ENCODE measurements around the gene DVL3.

The DVL3 gene

GRCh38 chr3:184177767-184178306 lies 22.7 kb downstream of the DVL3 start:
- no peak for DNase-seq

GRCh38 chr3:184178521-184179138 lies 23.5 kb downstream of the DVL3 start:
- no peak for DNase-seq

GRCh38 chr3:184180165-184180564 lies 25.0 kb downstream of the DVL3 start:
- DNase-seq = peak; percentile 12

- no peak for DNase-seq
Observed at GRCh38 chr3:184181596-184181995, 26.4 kb downstream of the DVL3 start.

GRCh38 chr3:184183679-184184078 lies 28.5 kb downstream of the DVL3 start:
- no peak for DNase-seq

- DNase-seq = no peak
Observed at GRCh38 chr3:184184546-184185230, 29.5 kb downstream of the DVL3 start.

- peak; percentile 98 for DNase-seq
Observed at GRCh38 chr3:184185461-184186183, 30.4 kb downstream of the DVL3 start.

GRCh38 chr3:184186184-184186901 lies 31.2 kb downstream of the DVL3 start, which contains the start of gene ABCF3:
TSS of gene ABCF3 (plus strand) at chr3:184186199. CDS start at chr3:184186208, 9 bp downstream.
- DNase-seq = no peak

- DNase-seq = no peak
Observed at GRCh38 chr3:184186902-184187207, 31.7 kb downstream of the DVL3 start.

GRCh38 chr3:184188080-184188479 lies 32.9 kb downstream of the DVL3 start:
- DNase-seq = no peak

- DNase-seq = no peak
Observed at GRCh38 chr3:184189421-184189820, 34.2 kb downstream of the DVL3 start.

- no peak for DNase-seq
Observed at GRCh38 chr3:184192889-184193288, 37.7 kb downstream of the DVL3 start.

GRCh38 chr3:184193991-184194539 lies 38.9 kb downstream of the DVL3 start:
- DNase-seq = no peak

GRCh38 chr3:184196536-184196935 lies 41.4 kb downstream of the DVL3 start:
- DNase-seq = no peak

GRCh38 chr3:184198509-184198908 lies 43.3 kb downstream of the DVL3 start:
- no peak for DNase-seq

- no peak for DNase-seq
Observed at GRCh38 chr3:184200825-184201224, 45.6 kb downstream of the DVL3 start.

- DNase-seq = no peak
Observed at GRCh38 chr3:184203526-184203925, 48.3 kb downstream of the DVL3 start.

GRCh38 chr3:184209146-184209923 lies 54.2 kb downstream of the DVL3 start:
- no peak for DNase-seq

- DNase-seq = no peak
Observed at GRCh38 chr3:184211297-184211696, 56.1 kb downstream of the DVL3 start.

GRCh38 chr3:184211718-184212117 lies 56.5 kb downstream of the DVL3 start:
- no peak for DNase-seq

- DNase-seq = no peak
Observed at GRCh38 chr3:184218814-184219213, 63.6 kb downstream of the DVL3 start.

GRCh38 chr3:184222521-184222920 lies 67.3 kb downstream of the DVL3 start:
- DNase-seq = no peak
